Thymus (tissue), 11 donors: ENCODE data around the gene SCN4B. TPM values are rescaled to one million over a fixed set of nuclear protein-coding genes. Genes with fewer than 3 reads are reported as not detected.

ENCODE experiments used
- DNase-seq, 9 donors: peaks; one replicate each; pipeline ENCODE4 v3.0.0-alpha.2; 2013; ENCODE audit warnings: low spot score in 9 of 9, low read depth in 6 of 9, missing footprints in 1 of 9
- H3K27ac ChIP-seq, 2 donors: one replicate each; pipeline ENCODE4 v1.5.1; 2013; ENCODE audit warnings: control low read depth in 1 of 2, low read depth in 1 of 2, low read length in 1 of 2, mild to moderate bottlenecking in 1 of 2, moderate library complexity in 1 of 2
- H3K27me3 ChIP-seq, 2 donors: one replicate each; pipeline ENCODE4 v1.5.1; 2013; ENCODE audit warnings: low read length in 1 of 2; ENCODE audit not compliant: control insufficient read depth in 2 of 2, insufficient read depth in 1 of 2
- H3K36me3 ChIP-seq, 2 donors: one replicate each; pipeline ENCODE4 v1.5.1; 2013; ENCODE audit warnings: low read length in 1 of 2, mild to moderate bottlenecking in 1 of 2, moderate library complexity in 1 of 2; ENCODE audit not compliant: control insufficient read depth in 2 of 2, insufficient read depth in 2 of 2
- H3K4me1 ChIP-seq, 2 donors: one replicate each; pipeline ENCODE4 v1.5.1; 2013; ENCODE audit warnings: low read length in 2 of 2; ENCODE audit not compliant: control insufficient read depth in 2 of 2, insufficient read depth in 2 of 2
- H3K4me3 ChIP-seq, 2 donors: one replicate each; pipeline ENCODE4 v1.5.1; 2013; ENCODE audit warnings: low read length in 2 of 2, control low read depth in 1 of 2, mild to moderate bottlenecking in 1 of 2
- H3K9me3 ChIP-seq, 2 donors: one replicate each; pipeline ENCODE4 v1.5.1; 2013; ENCODE audit warnings: low read length in 1 of 2, mild to moderate bottlenecking in 1 of 2; ENCODE audit not compliant: control insufficient read depth in 2 of 2, insufficient read depth in 1 of 2
- WGBS: extraction: QIAGEN DNeasy Blood & Tissue Kit; methylation state at CpG from one replicate; pipeline ENCODE4 v1.1.7; 2013; 5-methylcytosine and 5-hydroxymethylcytosine counted together
- polyA plus RNA-seq: library from polyadenylated mRNA; stranded (reverse); fragments of 200-250 nt; gene quantifications from one replicate; pipeline ENCODE4 v1.2.3, GENCODE V29; 2013
- total RNA-seq: library from RNA; stranded (reverse); fragments of 120-200 nt; gene quantifications from one replicate; pipeline ENCODE4 v1.2.4, GENCODE V29; 2013
- donor health status: healthy.

Gene SCN4B
- total and polyA plus RNA-seq, 2 donors, result 1.3 to 2.1 TPM

GRCh38 chr11:118132385-118133151, 20.1 kb downstream of the SCN4B start:
- H3K27me3 ChIP-seq, result peaks cover 0 to 17% of the 10 kb centered on the region in 2 donors
- H3K36me3 ChIP-seq, result no peaks in the 10 kb centered on the region
- no peak for DNase-seq
- H3K9me3 ChIP-seq, result no peaks in the 10 kb centered on the region
- WGBS, result 89% methylated on average over 15 of the region's 15 CpGs
- H3K4me1 ChIP-seq, result no peaks in the 10 kb centered on the region
- H3K27ac ChIP-seq, result no peak overlapping the region
- H3K4me3 ChIP-seq, result no peak overlapping the region

- no peaks in the 10 kb centered on the region for H3K36me3 ChIP-seq
- no peaks in the 10 kb centered on the region for H3K9me3 ChIP-seq
- peaks cover 0 to 3% of the 10 kb centered on the region in 2 donors for H3K27me3 ChIP-seq
- 91% methylated on average over 6 of the region's 6 CpGs for WGBS
- no peak overlapping the region for H3K27ac ChIP-seq
- DNase-seq, result no peak
- H3K4me3 ChIP-seq, result no peak overlapping the region
- H3K4me1 ChIP-seq, result no peaks in the 10 kb centered on the region
Observed at GRCh38 chr11:118129471-118130172, 23.0 kb downstream of the SCN4B start.

GRCh38 chr11:118128721-118129470, 23.7 kb downstream of the SCN4B start:
- DNase-seq, result no peak
- no peaks in the 10 kb centered on the region for H3K36me3 ChIP-seq
- H3K4me3 ChIP-seq, result no peak overlapping the region
- H3K4me1 ChIP-seq, result no peaks in the 10 kb centered on the region
- H3K27ac ChIP-seq, result no peak overlapping the region
- no peaks in the 10 kb centered on the region for H3K9me3 ChIP-seq
- WGBS, result 79% methylated on average over 11 of the region's 11 CpGs
- peaks cover 0 to 3% of the 10 kb centered on the region in 2 donors for H3K27me3 ChIP-seq

- Histone ChIP-seq H3K4me1 (no peaks in the 10 kb centered on the region), H3K36me3 (no peaks in the 10 kb centered on the region), H3K9me3 (no peaks in the 10 kb centered on the region), H3K27me3 (peaks cover 0 to 3% of the 10 kb centered on the region in 2 donors), H3K27ac (no peak overlapping the region), H3K4me3 (no peak overlapping the region)
- 82% methylated on average over 4 of the region's 4 CpGs for WGBS
- no peak for DNase-seq
Observed at GRCh38 chr11:118128310-118128709, 24.3 kb downstream of the SCN4B start.

GRCh38 chr11:118126082-118126838, 26.4 kb downstream of the SCN4B start:
- WGBS, result 94% methylated on average over 7 of the region's 7 CpGs
- DNase-seq, result no peak

GRCh38 chr11:118124929-118125535, 27.6 kb downstream of the SCN4B start:
- Histone ChIP-seq H3K4me1 (no peaks in the 10 kb centered on the region), H3K27me3 (peaks cover 0 to 3% of the 10 kb centered on the region in 2 donors), H3K4me3 (no peak overlapping the region), H3K9me3 (no peaks in the 10 kb centered on the region), H3K36me3 (no peaks in the 10 kb centered on the region), H3K27ac (no peak overlapping the region)
- WGBS, result 95% methylated on average over 8 of the region's 8 CpGs
- DNase-seq, result no peak

More at GRCh38 chr11:118126082-118126838, 26.4 kb downstream of the SCN4B start:
- Histone ChIP-seq H3K27me3 (peaks cover 0 to 3% of the 10 kb centered on the region in 2 donors), H3K27ac (no peak overlapping the region), H3K4me3 (no peak overlapping the region), H3K9me3 (no peaks in the 10 kb centered on the region), H3K36me3 (no peaks in the 10 kb centered on the region), H3K4me1 (no peaks in the 10 kb centered on the region)

GRCh38 chr11:118120793-118121192, 31.8 kb downstream of the SCN4B start:
- no peak overlapping the region for H3K4me3 ChIP-seq
- whole genome bisulfite sequencing, result 96% methylated on average over 1 of the region's 1 CpG
- peaks cover 0 to 3% of the 10 kb centered on the region in 2 donors for H3K27me3 ChIP-seq
- H3K27ac ChIP-seq, result no peak overlapping the region
- DNase-seq, result no peak
- H3K9me3 ChIP-seq, result no peaks in the 10 kb centered on the region
- H3K36me3 ChIP-seq, result no peaks in the 10 kb centered on the region
- no peaks in the 10 kb centered on the region for H3K4me1 ChIP-seq

- Histone ChIP-seq H3K36me3 (no peaks in the 10 kb centered on the region), H3K4me3 (no peak overlapping the region), H3K27me3 (peaks cover 0 to 3% of the 10 kb centered on the region in 2 donors), H3K9me3 (no peaks in the 10 kb centered on the region), H3K27ac (no peak overlapping the region), H3K4me1 (no peaks in the 10 kb centered on the region)
- 70% methylated on average over 9 of the region's 9 CpGs for WGBS
- no peak for DNase-seq
Observed at GRCh38 chr11:118117790-118118601, 34.6 kb downstream of the SCN4B start.
